Measurements from ENCODE around the gene FSIP1. TPM values are rescaled to one million over a fixed set of nuclear protein-coding genes. Genes with fewer than 3 reads are reported as not detected.

The FSIP1 gene
- total RNA-seq, 6 donors from 2014 or later, result 0.26 to 3.2 (median 0.79) TPM; not detected in 2

- no peaks in the 10 kb centered on the region for H3K4me1 ChIP-seq
- no peaks in the 10 kb centered on the region for H3K9me3 ChIP-seq
- DNase-seq (no peak), ATAC-seq (ENCODE audit: low FRiP score in 2 of 2) (no peak)
- H3K36me3 ChIP-seq, result no peaks in the 10 kb centered on the region
- TF ChIP-seq CTCF (IDR thresholded peaks at IDR 0.05) (no peak), POLR2A (IDR thresholded peaks at IDR 0.05) (no peak), EP300 (IDR thresholded peaks at IDR 0.05) (no peak), POLR2AphosphoS5 (IDR thresholded peaks at IDR 0.05) (no peak)
- no peak overlapping the region for H3K4me3 ChIP-seq
- H3K27me3 ChIP-seq, result no peaks in the 10 kb centered on the region
- 78 to 89% methylated on average over 2 of the region's 2 CpGs for WGBS, 2 donors
- no peak overlapping the region for H3K27ac ChIP-seq
Observed at GRCh38 chr15:39714251-39714650, 68.4 kb downstream of the FSIP1 start.

- Histone ChIP-seq H3K4me1 (no peaks in the 10 kb centered on the region), H3K27me3 (no peaks in the 10 kb centered on the region), H3K27ac (no peak overlapping the region), H3K36me3 (no peaks in the 10 kb centered on the region), H3K9me3 (no peaks in the 10 kb centered on the region), H3K4me3 (no peak overlapping the region)
- WGBS, 2 donors, result 89 to 94% methylated on average over 1 of the region's 1 CpG
- TF ChIP-seq EP300 (IDR thresholded peaks at IDR 0.05), result no peak
- ATAC-seq (ENCODE audit: low FRiP score in 2 of 2), result no peak
- DNase-seq, result no peak
Observed at GRCh38 chr15:39713846-39714245, 68.8 kb downstream of the FSIP1 start.

- 20 to 55% methylated on average over 2 of the region's 2 CpGs for WGBS, 2 donors
- ATAC-seq (ENCODE audit: low FRiP score in 2 of 2) (no peak), DNase-seq (no peak)
- H3K4me1 ChIP-seq, result no peaks in the 10 kb centered on the region
- H3K27me3 ChIP-seq, result no peaks in the 10 kb centered on the region
- no peaks in the 10 kb centered on the region for H3K36me3 ChIP-seq
- no peak overlapping the region for H3K27ac ChIP-seq
- no peak overlapping the region for H3K4me3 ChIP-seq
- TF ChIP-seq POLR2AphosphoS5 (IDR thresholded peaks at IDR 0.05) (no peak), CTCF (IDR thresholded peaks at IDR 0.05) (no peak), POLR2A (IDR thresholded peaks at IDR 0.05) (no peak), EP300 (IDR thresholded peaks at IDR 0.05) (no peak)
- H3K9me3 ChIP-seq, result no peaks in the 10 kb centered on the region
Observed at GRCh38 chr15:39710681-39711080, 72.0 kb downstream of the FSIP1 start.

GRCh38 chr15:39709941-39710340 lies 72.7 kb downstream of the FSIP1 start:
- Histone ChIP-seq H3K4me1 (no peaks in the 10 kb centered on the region), H3K27ac (no peak overlapping the region), H3K27me3 (no peaks in the 10 kb centered on the region), H3K4me3 (no peak overlapping the region), H3K36me3 (no peaks in the 10 kb centered on the region), H3K9me3 (no peaks in the 10 kb centered on the region)
- TF ChIP-seq POLR2AphosphoS5 (IDR thresholded peaks at IDR 0.05) (no peak), EP300 (IDR thresholded peaks at IDR 0.05) (no peak), POLR2A (IDR thresholded peaks at IDR 0.05) (no peak), CTCF (IDR thresholded peaks at IDR 0.05) (no peak)
- ATAC-seq (ENCODE audit: low FRiP score in 2 of 2) (no peak), DNase-seq (no peak)
- 92 to 94% methylated on average over 4 of the region's 4 CpGs for WGBS, 2 donors

GRCh38 chr15:39706206-39706605 lies 76.4 kb downstream of the FSIP1 start:
- DNase-seq, result no peak

More at GRCh38 chr15:39706206-39706605, 76.4 kb downstream of the FSIP1 start:
- Histone ChIP-seq H3K36me3 (no peaks in the 10 kb centered on the region), H3K4me3 (no peak overlapping the region), H3K27ac (no peak overlapping the region), H3K27me3 (no peaks in the 10 kb centered on the region), H3K4me1 (no peaks in the 10 kb centered on the region), H3K9me3 (no peaks in the 10 kb centered on the region)
- ATAC-seq (ENCODE audit: low FRiP score in 2 of 2), result no peak
- TF ChIP-seq CTCF (IDR thresholded peaks at IDR 0.05) (no peak), EP300 (IDR thresholded peaks at IDR 0.05) (no peak)
- 85 to 88% methylated on average over 2 of the region's 2 CpGs for WGBS, 2 donors

Measured in upper lobe of left lung (tissue), 6 donors.